ENCODE data around the gene TMEM144.
"Not testable (repeated sequence)": the region's sequence is repeated elsewhere in the genome, so short reads cannot be mapped to it uniquely, and the experiment has no call there.

Gene TMEM144

DNA sequence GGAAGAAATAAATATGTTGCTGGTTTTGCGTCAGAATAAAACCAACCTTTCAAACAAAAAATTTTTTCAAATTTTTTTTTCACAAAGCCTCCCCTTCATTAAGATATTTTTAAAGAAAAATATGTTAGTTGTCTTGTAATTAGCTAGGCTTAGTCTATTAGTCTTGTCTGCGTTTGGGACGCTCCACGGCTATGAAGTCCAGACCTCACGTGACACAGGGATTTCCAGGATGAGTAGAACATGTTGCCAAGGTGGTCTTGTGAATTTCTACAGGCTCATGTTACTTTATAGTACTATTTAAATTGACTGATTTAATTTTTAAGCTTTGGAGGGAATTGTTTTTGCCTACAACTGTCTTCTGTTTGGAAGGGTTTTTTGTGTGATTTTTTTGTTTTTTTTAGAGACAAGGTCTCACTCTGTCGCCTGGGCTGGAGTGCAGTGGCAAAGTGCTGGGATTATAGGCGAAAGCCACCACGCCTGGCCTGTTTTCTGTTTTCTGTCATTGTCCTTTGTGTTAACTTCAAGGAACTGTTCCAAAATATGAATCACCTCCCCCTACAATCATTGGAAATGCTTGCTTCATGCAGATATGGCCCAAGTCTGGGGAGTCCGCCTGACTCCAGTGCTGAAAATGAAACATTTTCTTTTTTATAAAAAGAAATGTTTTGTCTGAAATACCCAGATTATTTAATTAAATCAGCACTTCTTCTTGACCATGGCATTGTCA is 26.2 kb downstream of the TMEM144 start:
- no peak for DNase-seq (ENCODE audit: low read depth in 2 of 2)

- no peak for DNase-seq (ENCODE audit: low read depth in 2 of 2)
Observed at GRCh38 chr4:158238575-158238974, 28.3 kb downstream of the TMEM144 start.

DNA sequence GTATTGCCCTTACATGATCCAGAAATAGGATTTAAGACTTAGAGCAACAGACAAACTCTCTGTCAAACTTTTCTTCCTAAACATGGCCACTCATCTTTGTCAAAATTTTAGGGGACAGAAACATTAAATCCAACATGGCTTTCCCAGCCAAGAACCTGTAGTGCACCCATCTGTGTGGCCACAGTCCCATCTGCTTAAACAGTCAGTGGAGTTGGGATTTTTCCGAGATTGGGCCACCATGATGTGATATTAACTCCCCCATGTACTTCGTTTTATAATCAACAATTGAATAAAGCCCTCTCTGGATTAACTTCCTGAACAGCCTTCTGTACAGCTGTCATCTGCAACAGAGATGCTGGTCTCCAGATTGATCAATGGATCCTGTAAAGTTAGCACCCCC is 28.9 kb downstream of the TMEM144 start:
- DNase-seq (ENCODE audit: low read depth in 2 of 2): no peak

DNA sequence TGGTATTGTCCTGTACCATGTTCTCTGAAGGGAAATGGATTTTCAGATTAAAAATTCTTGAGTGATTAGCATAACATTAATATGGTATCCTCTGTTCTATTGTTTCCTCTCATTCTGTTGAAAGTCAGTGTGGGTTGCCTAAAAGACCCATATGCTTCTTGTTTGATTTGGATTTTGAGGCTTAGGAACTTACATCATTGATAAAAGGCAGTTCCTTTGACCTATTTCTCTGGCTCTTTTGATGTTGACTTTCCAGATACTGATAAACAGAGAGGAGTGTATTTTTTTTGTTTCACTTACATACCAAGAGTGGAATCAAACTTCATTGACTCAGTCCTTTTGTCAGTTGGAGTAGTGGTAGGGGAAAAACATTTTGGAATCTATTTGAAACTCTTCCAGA is 32.8 kb downstream of the TMEM144 start:
- DNase-seq (ENCODE audit: low read depth in 2 of 2): no peak

DNA sequence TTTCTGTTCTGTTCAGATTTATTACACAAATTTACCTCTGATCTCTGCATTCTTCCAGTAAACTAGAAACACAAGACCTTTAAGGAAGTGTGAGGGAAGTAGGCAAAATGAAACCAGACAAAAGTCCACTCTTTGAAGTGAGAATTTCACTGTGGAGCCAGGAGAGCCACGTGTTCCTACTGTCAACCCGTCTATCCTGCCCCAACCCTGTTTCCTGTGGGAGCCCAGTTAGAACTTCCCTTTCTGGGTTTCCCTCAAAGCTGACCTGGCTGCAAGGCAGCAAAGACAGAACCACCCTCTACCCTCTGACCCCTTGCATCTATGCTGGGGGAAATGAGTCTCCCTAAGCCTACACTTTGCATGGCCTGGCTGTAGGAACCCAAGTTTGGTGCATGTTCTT is 40.0 kb downstream of the TMEM144 start:
- DNase-seq (ENCODE audit: low read depth in 2 of 2): no peak

- DNase-seq (ENCODE audit: low read depth in 2 of 2): peak in 1 of 2 donors; percentile 23
Observed at GRCh38 chr4:158253350-158253980, 43.2 kb downstream of the TMEM144 start.

- no peak for DNase-seq (ENCODE audit: low read depth in 2 of 2)
Observed at GRCh38 chr4:158254292-158254691, 44.0 kb downstream of the TMEM144 start.

DNA sequence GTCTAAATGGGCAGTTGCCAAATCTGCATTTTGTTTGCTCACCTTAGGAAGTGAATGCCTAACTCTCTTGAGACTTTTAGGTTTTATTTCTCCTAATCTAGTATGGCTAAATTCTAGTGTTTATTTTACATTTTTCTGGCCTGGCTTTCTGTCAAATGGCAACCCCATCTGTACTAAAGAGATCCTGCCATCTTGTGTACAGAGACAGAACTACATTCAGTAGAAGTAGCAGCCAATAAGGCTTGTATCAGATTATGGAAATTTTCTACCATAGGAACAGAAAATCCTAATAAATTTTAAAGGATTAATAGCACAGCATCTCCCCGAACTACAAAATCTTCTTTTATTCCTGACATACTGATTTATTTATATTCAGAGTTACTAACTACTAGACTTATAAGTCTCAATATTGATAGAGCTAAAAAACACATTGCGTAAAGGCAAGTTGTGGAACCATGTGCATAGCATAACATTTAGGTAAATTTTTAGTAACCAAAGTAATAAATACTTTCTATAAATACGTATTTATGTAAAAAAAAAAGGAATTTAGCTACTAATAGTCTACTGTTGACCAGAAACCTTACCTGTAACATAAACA is 45.5 kb downstream of the TMEM144 start:
- DNase-seq (ENCODE audit: low read depth in 2 of 2): no peak

- DNase-seq (ENCODE audit: low read depth in 2 of 2): no peak
Observed at GRCh38 chr4:158259955-158260575, 49.8 kb downstream of the TMEM144 start.

DNA sequence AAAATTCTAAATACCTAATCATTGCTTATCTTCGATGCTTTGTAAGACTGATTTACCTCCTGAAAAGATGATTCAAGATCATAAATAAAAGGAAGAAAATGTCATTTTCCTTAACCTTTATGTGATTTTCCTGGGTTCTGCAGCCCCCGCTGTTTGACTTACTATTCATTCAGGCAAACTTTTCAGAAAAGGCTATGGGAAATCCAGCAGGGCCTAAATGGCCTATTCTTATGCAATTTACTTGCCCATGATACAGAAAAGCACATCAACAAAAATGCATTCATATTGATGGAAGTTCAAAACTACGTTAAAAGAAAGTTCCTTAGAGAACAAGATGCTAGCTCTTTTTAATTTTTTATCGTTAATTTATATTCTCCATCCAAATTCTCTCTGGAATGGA is 51.2 kb downstream of the TMEM144 start:
- DNase-seq (ENCODE audit: low read depth in 2 of 2): no peak

DNA sequence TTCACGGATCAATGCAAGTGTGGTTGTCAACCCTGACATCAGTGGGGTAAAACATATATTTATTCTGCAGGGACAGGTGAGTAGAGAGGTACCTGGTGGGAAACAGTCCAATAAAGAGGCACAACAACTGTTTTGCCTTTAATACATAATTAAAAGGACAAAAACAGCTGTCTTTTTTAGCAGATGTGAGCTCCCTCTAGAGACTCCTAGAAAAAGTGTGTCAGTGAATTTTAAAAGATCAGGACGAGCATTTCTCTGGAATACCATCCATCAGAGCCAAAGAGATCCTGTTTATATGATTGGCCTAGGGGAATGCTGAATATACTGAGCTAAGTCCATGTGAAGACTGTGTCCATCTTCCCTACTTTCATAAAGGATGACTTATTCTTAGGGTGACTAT is 58.3 kb downstream of the TMEM144 start:
- no peak for DNase-seq (ENCODE audit: low read depth in 2 of 2)

GRCh38 chr4:158274636-158275035 is 64.3 kb downstream of the TMEM144 start:
- no peak for DNase-seq (ENCODE audit: low read depth in 2 of 2)

DNA sequence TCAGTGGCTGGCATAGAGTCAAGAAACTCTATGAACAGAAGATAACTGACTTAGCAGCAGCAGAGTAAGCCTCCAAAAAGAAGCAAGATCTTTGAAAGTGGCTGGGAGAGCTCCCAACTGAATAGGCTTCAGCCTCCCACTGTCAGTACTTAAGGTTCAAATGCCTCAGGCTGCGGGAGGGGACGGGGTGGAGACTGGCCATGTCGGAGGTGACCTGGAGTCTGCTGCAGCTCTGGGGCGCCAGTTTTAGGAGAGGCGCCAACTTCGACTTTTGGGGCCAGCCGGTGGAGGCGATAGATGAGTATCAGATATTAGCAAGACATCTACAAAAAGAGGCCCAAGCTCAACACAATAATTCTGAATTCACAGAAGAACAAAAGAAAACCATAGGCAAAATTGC is 67.3 kb downstream of the TMEM144 start:
- DNase-seq (ENCODE audit: low read depth in 2 of 2): no peak

- DNase-seq (ENCODE audit: low read depth in 2 of 2): not testable (repeated sequence)
Observed at GRCh38 chr4:158279052-158279451, 68.8 kb downstream of the TMEM144 start.

DNA sequence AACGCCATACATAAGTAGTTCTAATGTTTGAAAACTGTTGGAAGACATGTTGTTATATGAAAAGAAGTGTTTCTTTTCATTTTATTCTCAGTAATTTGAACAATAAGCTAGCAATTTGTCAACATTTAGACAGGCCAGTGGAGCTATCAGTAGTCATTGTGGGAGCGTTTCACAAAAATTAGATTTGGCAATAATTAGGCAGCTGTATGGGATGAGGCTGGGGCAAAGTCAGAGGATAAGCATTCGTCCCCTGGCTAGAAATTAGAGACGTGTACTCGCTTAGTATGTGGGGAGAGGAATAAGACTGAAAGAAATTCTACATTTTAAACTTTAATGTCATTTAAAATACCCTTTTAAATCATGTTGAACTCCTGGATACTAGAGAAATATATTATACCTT is 70.6 kb downstream of the TMEM144 start:
- no peak for DNase-seq (ENCODE audit: low read depth in 2 of 2)

- DNase-seq (ENCODE audit: low read depth in 2 of 2): no peak
Observed at GRCh38 chr4:158282252-158282651, 72.0 kb downstream of the TMEM144 start.

DNA sequence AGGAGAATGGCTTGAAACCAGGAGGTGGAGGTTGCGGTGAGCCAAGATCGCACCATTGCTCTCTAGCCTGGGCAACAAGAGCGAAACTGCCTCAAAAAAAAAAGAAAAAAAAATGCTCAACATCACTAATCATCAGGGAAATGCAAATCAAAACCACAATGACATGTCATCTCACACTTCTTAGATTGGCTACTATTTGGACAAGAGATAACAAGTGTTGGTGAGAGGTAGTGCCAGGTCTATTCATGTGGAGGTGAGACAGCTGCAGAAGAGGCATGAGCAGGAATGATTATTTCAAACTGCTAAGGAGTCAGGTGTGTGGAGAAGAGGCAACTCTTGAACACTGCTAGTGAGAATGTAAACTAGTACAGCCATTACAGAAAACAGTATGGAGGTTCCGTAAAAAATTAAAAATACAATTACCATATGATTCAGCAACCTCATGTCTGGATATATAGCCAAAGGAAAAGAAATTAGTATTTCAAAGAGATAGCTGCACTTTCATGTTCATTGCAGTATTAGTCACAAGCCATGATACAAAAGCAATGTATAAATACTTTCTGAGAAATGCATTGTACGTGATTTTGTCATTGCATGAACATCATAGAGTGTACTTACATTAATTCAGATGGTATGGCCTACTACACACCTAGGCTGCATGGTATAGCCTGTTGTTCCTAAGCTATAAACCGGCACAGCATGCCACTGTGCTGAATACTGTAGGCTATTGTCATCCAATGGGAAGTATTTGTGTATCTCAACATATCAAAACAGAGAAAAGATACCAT is 75.3 kb downstream of the TMEM144 start:
- no peak for DNase-seq (ENCODE audit: low read depth in 2 of 2)

DNA sequence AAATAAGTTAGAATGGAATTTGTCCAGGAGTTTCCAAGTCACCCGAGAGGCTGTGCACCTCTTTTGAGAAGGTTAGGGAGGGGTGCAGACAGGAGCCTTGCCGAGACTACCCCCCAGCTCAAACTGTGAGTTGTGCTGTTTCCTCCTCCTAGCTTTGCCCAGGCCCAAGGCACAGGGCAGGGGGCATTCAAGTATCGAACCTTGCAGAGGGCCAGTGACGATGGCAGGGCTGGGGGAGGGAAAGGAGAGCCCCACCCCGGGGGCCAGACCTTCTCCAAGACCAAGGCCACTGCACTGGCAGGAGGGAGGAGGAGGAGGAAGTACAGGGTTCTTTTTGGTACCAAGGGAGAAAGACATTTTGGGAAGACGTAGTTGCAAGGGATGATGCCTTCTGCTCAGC is 80.6 kb downstream of the TMEM144 start:
- no peak for DNase-seq (ENCODE audit: low read depth in 2 of 2)

- no peak for DNase-seq (ENCODE audit: low read depth in 2 of 2)
Observed at GRCh38 chr4:158291334-158292055, 81.2 kb downstream of the TMEM144 start.

DNA sequence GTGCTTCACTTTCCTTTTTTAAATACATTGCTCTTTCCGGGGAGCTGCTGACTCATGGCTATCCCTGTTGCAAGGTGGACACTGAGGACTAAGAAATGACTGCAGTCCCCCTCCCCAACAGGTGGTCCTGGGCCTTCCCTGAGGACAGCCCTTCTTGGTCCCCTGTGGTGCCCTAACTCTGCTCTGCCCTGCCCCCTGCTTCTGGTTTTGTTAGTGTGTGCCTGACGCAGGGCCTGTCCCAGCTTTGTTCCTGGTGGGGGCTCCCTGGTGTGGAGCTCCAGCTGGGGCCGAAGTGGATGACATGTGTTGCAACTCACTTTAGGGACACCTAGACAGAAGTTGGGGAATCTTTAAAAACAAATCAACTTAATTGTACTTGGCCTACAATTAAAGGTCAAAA is 81.9 kb downstream of the TMEM144 start:
- no peak for DNase-seq (ENCODE audit: low read depth in 2 of 2)

DNA sequence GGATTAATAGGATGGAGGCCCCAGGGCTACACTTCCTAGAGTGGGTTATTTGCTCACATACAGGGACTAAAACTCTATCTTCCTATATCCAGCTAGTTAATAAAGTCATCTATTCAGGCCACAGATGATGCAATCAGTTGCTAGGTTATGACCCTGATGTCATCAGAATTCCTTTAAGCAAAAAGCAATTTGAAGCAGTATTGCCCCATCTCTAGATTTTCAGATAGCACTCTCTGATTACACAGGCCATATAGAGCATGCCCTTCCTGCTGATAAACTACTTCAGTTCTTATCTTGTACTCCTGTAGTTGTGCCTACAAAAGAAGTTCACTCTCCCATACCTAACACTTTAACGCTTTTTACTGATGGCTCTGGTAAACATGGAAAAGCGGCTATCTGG is 84.8 kb downstream of the TMEM144 start:
- DNase-seq (ENCODE audit: low read depth in 2 of 2): no peak
